ENCODE data around the gene SMYD2. TPM values are rescaled to one million over a fixed set of nuclear protein-coding genes. Genes with fewer than 3 reads are reported as not detected.

The SMYD2 gene
- polyA plus RNA-seq, 10 donors, result 69.0 to 104 (median 82.6) TPM

GRCh38 chr1:214351551-214352277 is 70.8 kb downstream of the SMYD2 start:
- DNase-seq, result no peak

DNA sequence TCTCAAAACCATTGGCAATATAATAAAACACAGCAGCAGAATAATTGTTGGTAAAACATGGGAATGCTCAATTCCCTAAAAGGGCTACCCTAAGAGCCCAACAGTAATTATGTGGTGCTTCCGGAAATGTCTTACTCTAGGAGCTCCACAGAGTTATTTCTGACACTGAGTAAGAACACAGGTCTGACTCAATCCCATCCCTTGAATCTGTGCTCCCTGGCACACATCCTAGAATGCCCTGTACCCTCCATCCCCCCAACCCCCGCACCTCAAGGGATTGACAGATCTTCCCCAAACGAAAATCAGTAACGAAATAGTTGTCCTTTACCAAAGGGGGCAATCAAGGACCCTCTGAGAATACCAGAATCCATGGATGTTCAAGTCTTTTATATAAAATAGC is 71.9 kb downstream of the SMYD2 start:
- no peak for DNase-seq

DNA sequence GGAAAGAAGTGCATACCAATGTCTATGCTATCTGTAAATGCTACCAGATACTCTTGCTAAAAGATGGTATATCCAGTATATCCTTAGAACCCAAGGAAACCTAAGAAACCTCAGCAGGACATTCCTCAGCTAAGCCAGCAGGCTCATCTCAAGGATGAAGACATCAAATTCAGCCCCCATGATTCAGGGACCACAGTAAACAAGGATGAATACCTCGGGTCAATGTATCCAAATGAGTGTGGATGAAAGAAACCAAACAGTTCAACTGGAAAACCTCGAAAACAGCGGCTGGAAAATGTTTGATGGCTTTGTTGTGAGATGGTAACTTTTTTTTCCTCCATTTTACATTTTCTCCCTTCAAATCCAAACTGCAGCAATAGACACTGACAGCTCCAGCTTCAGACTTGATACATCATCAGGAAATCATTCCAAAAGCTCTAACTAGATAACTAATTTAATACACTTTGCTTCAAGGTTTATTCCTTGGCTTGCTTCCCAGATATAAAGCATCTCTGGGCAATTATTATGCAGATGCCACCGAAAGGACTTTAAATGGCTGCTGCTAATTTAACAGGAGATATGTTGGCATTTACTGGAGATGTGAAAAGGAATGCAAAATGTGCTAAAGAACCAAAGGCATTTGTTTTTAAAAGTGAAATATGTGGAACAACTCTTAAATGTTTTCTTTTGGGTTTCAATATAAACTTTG is 73.6 kb downstream of the SMYD2 start:
- no peak for DNase-seq

- no peak for DNase-seq
These were observed 79.2 kb downstream of the SMYD2 start for GRCh38 chr1:214360116-214360515.

DNA sequence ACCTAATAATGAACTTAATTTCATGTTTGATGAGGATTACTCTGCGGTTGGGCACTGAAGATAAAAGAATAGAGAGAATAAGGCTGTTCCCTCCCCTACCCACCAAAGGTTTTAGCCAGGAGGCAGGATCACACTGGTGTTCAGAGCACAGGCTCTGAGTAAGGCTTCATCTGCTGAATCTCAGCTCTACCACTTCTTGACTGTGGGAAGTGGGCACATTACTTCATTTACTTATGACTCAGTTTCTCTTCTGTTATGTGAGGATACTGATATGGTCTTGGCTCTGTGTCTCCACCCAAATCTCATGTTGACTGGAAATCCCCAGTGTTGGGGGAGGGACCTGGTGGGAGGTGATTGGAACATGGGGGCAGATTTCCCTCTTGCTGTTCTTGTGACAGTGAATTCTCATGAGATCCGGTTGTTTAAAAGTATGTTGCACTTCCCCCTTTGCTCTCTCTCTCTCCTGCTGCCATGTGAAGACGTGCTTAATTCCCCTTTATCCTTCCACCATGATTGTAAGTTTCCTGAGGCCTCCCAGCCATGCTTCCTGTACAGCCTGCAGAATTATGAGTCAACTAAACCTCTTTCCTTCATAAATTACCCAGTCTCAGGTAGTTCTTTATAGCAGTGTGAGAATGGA is 79.7 kb downstream of the SMYD2 start:
- DNase-seq, result no peak

DNA sequence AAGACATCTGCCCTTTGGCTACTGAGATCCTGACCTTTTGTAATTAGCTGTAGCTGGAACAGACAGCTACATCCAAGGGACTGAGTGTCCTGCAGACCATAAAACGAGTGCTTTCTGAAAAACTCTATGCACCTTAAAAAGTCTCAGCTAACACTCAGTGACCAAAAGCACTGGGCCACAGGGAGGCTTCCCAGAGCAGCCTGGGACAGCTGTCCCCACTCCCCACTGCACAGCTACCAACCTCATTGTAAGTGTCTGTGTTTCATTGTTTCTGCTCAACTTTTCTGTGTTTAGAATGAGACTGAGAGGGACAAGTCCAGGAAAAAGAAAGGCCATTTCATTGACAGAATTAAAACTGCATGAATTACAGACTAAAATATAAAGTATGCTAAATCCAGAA is 80.7 kb downstream of the SMYD2 start:
- no peak for DNase-seq

GRCh38 chr1:214362188-214362882 is 81.4 kb downstream of the SMYD2 start:
- peak in 1 of 3 donors; percentile 27 for DNase-seq

DNA sequence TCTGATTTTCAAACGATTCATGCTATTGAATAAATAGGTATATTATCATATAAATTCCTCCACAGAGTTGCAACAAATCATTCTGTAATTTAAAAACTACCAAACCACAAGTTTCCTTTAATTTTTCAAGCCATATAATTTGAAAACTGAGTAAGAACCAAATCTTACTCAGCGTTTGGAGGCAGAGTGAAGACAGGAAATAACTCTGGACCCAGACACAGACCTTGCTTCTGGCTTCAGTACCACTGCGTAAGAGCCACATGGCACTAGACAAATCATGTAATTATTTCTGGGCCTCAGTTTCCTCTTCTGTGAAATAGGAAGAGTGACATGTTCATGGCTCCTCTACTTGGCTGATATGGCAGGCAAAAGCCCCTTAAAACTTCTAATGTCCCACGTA is 82.4 kb downstream of the SMYD2 start:
- DNase-seq, result no peak

DNA sequence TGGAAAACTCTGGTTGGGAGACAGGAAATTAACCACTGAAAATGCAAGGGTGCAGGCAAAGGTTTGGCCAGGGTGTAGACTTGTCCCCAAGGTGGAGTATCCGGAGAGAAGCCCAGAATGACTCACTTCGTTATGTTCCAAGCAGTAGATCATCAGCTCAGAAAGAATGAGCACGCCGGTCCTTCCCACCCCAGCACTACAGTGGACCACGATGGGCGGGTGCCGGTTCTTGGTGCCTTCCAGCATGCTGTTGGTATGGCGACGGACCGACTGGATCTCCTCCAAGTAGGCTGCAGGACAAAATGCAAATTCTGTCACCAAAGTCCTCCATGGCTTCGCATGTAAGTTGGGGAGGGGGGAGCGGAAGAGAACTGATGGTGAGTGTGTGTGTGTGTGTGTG is 83.4 kb downstream of the SMYD2 start:
- peak; percentile 12 to 77 (median 64) for DNase-seq

- peak in 2 of 3 donors; percentile 10 to 67 for DNase-seq
These were observed 83.9 kb downstream of the SMYD2 start for GRCh38 chr1:214364786-214365295.

GRCh38 chr1:214367841-214368240 is 86.9 kb downstream of the SMYD2 start:
- DNase-seq, result no peak

DNA sequence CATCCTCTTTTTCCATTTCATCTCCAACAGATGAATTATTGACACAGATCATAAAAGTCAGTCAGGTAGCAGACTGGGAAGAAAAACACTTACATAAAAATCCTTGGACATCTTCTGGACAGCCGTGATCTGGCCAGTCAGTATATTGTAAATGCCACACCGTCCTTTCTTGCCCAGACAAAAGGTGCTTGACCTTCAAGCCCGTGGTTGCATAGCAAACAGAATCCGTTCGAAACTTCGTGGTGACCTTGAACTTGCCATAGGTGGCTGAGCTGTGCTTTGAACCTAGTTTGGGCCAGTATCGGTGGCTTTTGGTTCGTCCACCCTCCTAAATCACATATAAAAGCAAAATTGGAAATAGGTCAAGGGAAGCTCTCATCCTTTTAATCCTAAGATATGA is 88.4 kb downstream of the SMYD2 start:
- no peak for DNase-seq

- no peak for DNase-seq
These were observed 89.7 kb downstream of the SMYD2 start for GRCh38 chr1:214370615-214371014.

DNA sequence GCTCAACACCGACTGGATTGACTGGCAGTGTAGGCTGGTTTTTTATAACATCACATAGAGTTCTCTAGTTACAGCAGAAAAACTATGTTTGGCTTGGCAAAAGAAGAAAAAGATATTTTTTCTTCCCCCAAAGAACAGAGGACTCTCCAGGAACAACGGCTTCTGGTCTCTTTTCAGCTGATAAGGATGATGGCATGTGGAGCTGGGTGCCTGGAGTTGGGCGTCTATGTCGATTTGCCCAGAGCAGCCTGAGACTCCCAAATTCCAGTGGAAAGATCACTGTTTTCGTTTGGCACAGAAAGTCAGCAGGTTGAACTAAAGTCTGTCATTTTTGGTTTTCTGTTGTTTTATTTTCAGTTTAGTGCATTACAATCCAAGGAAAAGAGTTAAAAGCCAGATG is 91.1 kb downstream of the SMYD2 start:
- peak in 1 of 3 donors; percentile 14 for DNase-seq

DNA sequence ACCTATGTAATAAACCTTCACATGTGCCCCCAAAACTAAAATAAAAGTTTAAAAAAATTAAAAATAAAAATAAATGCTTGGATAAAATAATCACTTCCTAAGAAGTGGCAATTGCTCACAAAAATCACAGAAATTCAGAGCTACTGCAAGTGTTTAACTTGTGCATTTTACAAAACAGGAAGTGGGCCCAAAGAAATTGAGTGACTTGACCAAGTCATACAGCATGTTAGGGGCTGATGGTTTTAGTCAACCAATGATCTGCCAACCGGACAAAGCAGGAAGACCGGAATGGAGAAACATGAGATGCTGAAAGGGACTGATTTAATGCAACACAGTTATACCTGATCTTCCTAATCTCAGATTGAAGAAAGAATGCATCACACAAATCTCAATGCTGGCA is 96.5 kb downstream of the SMYD2 start:
- no peak for DNase-seq

- peak in 1 of 3 donors; percentile 55 for DNase-seq
These were observed 96.9 kb downstream of the SMYD2 start for GRCh38 chr1:214377886-214378285.

DNA sequence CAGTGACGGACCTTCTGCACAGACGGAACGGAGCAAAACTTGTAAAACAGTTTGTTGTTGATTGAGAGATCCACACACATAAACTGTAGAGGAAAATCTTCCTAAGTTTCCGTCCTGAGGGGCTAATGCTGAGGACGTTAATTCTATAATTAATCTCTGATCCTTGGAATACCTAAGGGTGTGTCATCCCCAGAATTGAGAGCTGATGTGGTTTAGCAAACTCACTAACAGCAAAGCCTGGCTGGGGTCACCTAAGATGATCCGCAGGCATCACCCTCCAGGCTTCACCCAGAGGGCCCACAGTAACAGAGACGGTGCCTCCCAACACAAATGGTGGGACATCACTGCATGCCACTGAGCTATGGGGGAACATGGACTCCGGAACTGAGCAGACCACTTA is 97.5 kb downstream of the SMYD2 start:
- DNase-seq, result no peak

GRCh38 chr1:214379236-214379970 is 98.4 kb downstream of the SMYD2 start:
- DNase-seq, result no peak

GRCh38 chr1:214380396-214380795 is 99.4 kb downstream of the SMYD2 start:
- DNase-seq, result no peak

- DNase-seq, result no peak
These were observed 100.2 kb downstream of the SMYD2 start for GRCh38 chr1:214380986-214381695.

Measured in muscle of back (tissue), 11 donors.